NCI-H524 (cell line): ENCODE results near the gene COQ9.

Source experiments
- DNase-seq, 2 experiments: peaks; one replicate each; lab custom pipeline; 2025; lab: John Stamatoyannopoulos, UW

Gene COQ9

GRCh38 chr16:57472665-57473060 lies 25.4 kb downstream of the COQ9 start:
- DNase-seq: peak in 1 of 2 experiments; percentile 57

GRCh38 chr16:57473176-57473840 lies 26.0 kb downstream of the COQ9 start:
- DNase-seq: no peak

GRCh38 chr16:57473906-57474305 lies 26.6 kb downstream of the COQ9 start:
- no peak for DNase-seq

- DNase-seq: no peak
Measured at GRCh38 chr16:57474671-57475661, 27.7 kb downstream of the COQ9 start.

GRCh38 chr16:57475711-57476339 lies 28.5 kb downstream of the COQ9 start:
- peak in 1 of 2 experiments; percentile 44 for DNase-seq

GRCh38 chr16:57476546-57477410 lies 29.5 kb downstream of the COQ9 start:
- DNase-seq: no peak

- DNase-seq: peak in 1 of 2 experiments; percentile 21
Measured at GRCh38 chr16:57477531-57478202, 30.4 kb downstream of the COQ9 start.

GRCh38 chr16:57478396-57479204 lies 31.3 kb downstream of the COQ9 start:
- DNase-seq: no peak

GRCh38 chr16:57479205-57479975 lies 32.1 kb downstream of the COQ9 start:
- DNase-seq: peak; percentile 39 to 61

GRCh38 chr16:57479976-57480753 lies 32.9 kb downstream of the COQ9 start:
- no peak for DNase-seq

- peak; percentile 63 to 82 for DNase-seq
Measured at GRCh38 chr16:57480754-57481230, 33.5 kb downstream of the COQ9 start.

- DNase-seq: no peak
Measured at GRCh38 chr16:57481421-57481820, 34.1 kb downstream of the COQ9 start.

- DNase-seq: no peak
Measured at GRCh38 chr16:57482845-57483545, 35.7 kb downstream of the COQ9 start.

- no peak for DNase-seq
Measured at GRCh38 chr16:57483725-57484514, 36.6 kb downstream of the COQ9 start.

GRCh38 chr16:57484515-57485005 lies 37.3 kb downstream of the COQ9 start:
- DNase-seq: no peak

GRCh38 chr16:57485091-57485915 lies 38.0 kb downstream of the COQ9 start:
- no peak for DNase-seq
